Measurements from ENCODE around the gene ADAM15.
A peak's percentile ranks its signal among the peaks of the same experiment; 100 is the strongest.

The ADAM15 gene

GRCh38 chr1:155044812-155045657 is 6.1 kb upstream of the ADAM15 start:
- Histone ChIP-seq H4K20me1 (ENCODE audit: insufficient read depth, low read length) (no peaks in the 10 kb centered on the region), H3K4me1 (ENCODE audit: low read length) (peaks cover 4% of the 10 kb centered on the region), H3K4me3 (ENCODE audit: low read length) (no peak overlapping the region), H3K36me3 (replicated peaks; ENCODE audit: low read depth, low read length) (no peaks in the 10 kb centered on the region), H3K9me3 (ENCODE audit: insufficient read depth, low read length) (no peaks in the 10 kb centered on the region), H3K79me2 (ENCODE audit: low read length) (no peaks in the 10 kb centered on the region), H3K9ac (ENCODE audit: low read length) (no peak overlapping the region), H3K4me2 (ENCODE audit: low read length) (no peak overlapping the region), H3K27me3 (ENCODE audit: low read depth, low read length) (no peaks in the 10 kb centered on the region), H2AFZ (ENCODE audit: low read depth, low read length) (peak overlapping the region; percentile 35; the same call in 1 of the 2 replicates), H3K27ac (ENCODE audit: low read length) (no peak overlapping the region)
- TF ChIP-seq CTCF (IDR thresholded peaks at IDR 0.05; ENCODE audit: low read depth, low read length) (peak; percentile 88), EZH2phosphoT487 (IDR thresholded peaks at IDR 0.05; ENCODE audit: low read depth) (no peak)

GRCh38 chr1:155048449-155049334 is 2.4 kb upstream of the ADAM15 start:
- Histone ChIP-seq H3K4me1 (ENCODE audit: low read length) (peaks cover 17% of the 10 kb centered on the region), H3K79me2 (ENCODE audit: low read length) (no peaks in the 10 kb centered on the region), H3K9me3 (ENCODE audit: insufficient read depth, low read length) (no peaks in the 10 kb centered on the region), H3K27me3 (ENCODE audit: low read depth, low read length) (no peaks in the 10 kb centered on the region), H3K36me3 (replicated peaks; ENCODE audit: low read depth, low read length) (peaks cover 5% of the 10 kb centered on the region), H2AFZ (ENCODE audit: low read depth, low read length) (no peak overlapping the region), H3K27ac (ENCODE audit: low read length) (no peak overlapping the region), H4K20me1 (ENCODE audit: insufficient read depth, low read length) (no peaks in the 10 kb centered on the region), H3K9ac (ENCODE audit: low read length) (no peak overlapping the region), H3K4me3 (ENCODE audit: low read length) (no peak overlapping the region), H3K4me2 (ENCODE audit: low read length) (no peak overlapping the region)
- no peak for TF ChIP-seq EZH2phosphoT487 (IDR thresholded peaks at IDR 0.05; ENCODE audit: low read depth)
- no peak for TF ChIP-seq CTCF (IDR thresholded peaks at IDR 0.05; ENCODE audit: low read depth, low read length)

GRCh38 chr1:155049651-155050559 is 1.2 kb upstream of the ADAM15 start:
- H3K4me3 ChIP-seq (ENCODE audit: low read length), result peak overlapping the region; percentile 79

More at GRCh38 chr1:155049651-155050559, 1.2 kb upstream of the ADAM15 start:
- Histone ChIP-seq H3K4me2 (ENCODE audit: low read length) (peak overlapping the region; percentile 89), H3K9ac (ENCODE audit: low read length) (peak overlapping the region; percentile 68), H2AFZ (ENCODE audit: low read depth, low read length) (peak overlapping the region; percentile 76), H3K79me2 (ENCODE audit: low read length) (no peaks in the 10 kb centered on the region), H3K9me3 (ENCODE audit: insufficient read depth, low read length) (no peaks in the 10 kb centered on the region), H3K27ac (ENCODE audit: low read length) (no peak overlapping the region), H3K4me1 (ENCODE audit: low read length) (peaks cover 17% of the 10 kb centered on the region), H3K27me3 (ENCODE audit: low read depth, low read length) (no peaks in the 10 kb centered on the region), H4K20me1 (ENCODE audit: insufficient read depth, low read length) (no peaks in the 10 kb centered on the region), H3K36me3 (replicated peaks; ENCODE audit: low read depth, low read length) (peaks cover 6% of the 10 kb centered on the region)
- TF ChIP-seq EZH2phosphoT487 (IDR thresholded peaks at IDR 0.05; ENCODE audit: low read depth) (no peak), CTCF (IDR thresholded peaks at IDR 0.05; ENCODE audit: low read depth, low read length) (no peak)
